Iris pigment epithelial cell (primary cell): ENCODE results near the gene LDLRAD1.
A peak's percentile ranks its signal among the peaks of the same experiment; 100 is the strongest.
"Not testable (repeated sequence)": the region's sequence is repeated elsewhere in the genome, so short reads cannot be mapped to it uniquely, and the experiment has no call there.

Source experiments
- DNase-seq: peaks from one replicate; pipeline ENCODE4 v3.0.0-alpha.2; 2011; ENCODE audit warnings: low read depth

Gene LDLRAD1

DNA sequence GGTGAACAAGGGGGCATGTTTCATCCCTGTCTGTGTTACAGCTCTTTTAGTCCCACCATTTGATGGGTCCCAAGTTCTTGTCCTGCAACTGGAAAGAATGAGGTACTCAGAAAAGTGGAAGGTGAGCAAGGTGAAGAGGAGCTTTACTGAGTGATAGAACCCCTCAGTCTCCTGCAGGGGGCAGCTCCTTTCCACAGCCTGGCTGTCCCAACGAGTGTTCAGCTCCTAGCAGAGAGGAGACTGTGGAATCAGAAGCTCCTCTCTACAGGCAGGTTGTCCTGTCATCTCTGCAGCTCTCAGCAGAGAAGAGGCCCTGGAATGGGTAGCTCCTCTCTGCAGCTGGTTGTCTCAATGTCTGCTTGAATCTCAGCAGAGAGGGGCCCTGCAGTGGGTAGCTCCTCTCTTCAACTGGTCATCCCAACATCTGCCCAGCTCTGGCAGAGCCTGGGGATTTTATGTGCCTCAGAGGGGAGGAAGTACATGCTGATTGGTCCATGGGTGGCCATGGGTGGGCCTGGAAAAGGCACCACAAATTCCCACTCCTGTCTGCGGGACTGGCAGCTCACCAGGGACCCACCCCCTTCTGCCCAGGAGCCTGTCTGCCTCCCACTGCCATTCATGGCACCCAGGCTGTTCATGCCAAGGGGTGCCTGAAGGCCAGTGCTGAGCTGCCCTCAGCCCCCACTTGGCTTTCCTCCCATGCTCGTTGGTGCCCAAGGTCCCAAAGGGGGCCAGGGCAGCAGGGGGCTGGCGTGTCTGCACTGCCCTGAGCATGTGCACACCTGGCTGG is 25.7 kb downstream of the LDLRAD1 start:
- DNase-seq = no peak

DNA sequence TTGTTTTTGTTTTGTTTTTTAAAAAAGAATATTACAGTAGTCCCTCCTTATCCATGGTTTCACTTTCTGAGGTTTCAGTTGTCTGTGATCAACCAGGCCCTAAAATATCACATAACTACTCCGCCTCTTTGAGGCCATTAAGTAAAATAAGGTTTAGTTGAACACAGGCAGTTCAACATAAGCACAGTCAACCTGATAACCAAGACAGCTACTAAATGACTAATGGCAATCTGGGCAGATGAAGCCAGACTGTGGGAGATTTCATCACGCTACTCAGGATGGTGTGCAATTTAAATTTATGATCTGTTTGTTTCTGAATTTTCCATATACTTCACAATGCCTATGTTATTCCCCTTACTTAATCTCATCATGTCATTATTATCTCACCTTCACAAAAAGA is 30.1 kb downstream of the LDLRAD1 start:
- DNase-seq = peak; percentile 69

DNA sequence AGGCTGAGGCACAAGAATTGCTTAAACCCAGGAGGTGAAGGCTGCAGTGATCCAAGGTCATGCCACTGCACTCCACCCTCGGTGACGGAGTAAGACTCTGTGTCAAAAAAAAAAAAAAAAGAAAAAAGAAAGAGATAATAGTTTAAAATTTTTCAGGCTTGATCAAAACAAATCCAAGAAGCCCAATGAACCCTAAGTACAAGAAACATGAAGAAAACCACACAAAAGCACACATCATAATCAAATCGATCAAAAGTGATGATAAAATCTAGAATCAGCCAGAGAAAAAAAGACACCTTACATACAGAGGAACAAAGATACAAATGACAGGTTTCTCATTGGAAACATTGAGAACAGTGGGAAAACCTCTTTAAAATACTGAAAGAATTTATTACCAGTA is 31.5 kb downstream of the LDLRAD1 start:
- no peak for DNase-seq

DNA sequence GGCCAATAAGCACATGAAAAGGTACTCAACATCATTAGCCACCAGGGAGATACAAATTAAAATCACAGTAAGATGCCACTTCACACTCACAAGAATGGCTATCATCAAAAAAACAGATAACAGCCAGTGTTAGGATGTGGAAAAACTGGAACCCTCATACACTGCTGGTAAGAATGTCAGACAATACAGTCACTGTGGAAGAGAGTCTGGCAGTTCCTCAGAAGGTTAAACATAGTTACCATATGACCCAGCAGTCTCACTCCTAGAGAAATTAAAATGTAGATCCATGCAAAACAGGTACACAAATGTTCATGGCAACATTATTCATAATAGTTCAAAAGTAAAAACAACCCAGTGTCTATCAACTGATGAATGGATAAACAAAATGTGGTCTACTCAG is 33.3 kb downstream of the LDLRAD1 start:
- no peak for DNase-seq

DNA sequence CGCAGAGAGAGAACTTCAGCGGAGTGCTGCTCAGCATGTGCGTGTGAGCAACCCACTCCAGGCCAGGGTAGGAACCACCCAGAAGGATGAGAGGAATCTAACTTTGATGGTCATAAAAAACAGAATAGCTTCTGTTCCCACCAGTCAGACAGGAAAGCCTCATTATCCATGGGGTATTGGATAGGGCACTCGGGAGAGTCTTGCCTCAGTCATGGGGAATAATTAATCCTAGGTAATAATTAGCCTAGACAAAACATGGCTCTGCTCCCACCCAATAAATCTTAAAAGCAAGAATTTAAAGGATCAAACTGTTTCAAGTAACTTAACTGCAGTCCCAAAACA is 35.3 kb downstream of the LDLRAD1 start:
- DNase-seq = no peak

DNA sequence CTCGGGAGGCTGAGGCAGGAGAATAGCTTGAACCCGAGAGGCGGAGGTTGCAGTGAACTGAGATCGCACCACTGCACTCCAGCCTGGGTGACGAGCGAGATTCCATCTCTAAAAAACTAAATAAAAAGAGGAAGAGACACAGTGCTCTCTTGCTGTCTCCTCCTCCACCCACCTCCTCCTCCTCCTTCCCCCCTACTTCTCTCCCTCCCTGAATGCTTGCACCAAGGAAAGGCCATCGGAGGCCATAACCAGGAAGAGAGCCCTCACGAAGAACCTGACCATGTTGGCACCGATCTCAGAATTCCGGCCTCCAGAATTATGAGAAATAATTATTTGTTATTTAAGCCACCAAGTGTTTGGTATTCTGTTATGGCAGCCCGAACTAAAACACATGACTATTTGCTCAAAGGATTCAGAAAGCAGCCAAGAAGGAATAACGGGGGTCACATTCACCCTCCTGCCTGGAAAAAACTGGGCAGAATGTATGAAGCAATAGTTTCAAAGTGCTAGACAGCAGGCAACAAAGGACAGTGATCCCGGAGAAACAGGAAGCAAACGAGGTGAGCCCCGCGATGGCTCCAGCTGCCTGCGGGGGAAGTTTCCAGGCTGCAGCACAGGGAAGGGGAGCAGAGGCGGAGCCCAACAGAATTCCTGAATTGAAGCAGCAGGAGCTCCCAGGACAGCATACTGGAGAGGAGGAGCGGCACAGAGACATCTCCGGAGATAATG is 35.8 kb downstream of the LDLRAD1 start:
- peak; percentile 41 for DNase-seq

DNA sequence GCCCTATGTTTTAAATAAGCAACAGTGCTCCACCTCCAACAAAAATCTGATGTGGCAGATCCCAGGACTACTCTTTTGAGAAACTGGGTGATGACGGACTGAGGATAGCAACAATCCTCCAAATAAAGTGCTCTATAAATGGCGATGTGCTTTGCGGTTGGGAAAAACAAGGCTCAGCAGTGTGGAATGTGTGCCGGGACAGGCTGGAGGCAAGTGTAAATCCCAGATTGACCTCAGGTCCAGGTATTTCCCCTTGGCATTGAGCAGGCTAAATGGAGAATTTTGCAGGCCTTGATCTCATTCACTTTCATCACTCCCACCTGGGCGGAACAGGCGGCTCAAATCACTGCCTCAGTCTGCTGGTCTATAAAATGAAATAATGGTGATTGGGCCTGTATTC is 36.8 kb downstream of the LDLRAD1 start:
- DNase-seq = no peak

DNA sequence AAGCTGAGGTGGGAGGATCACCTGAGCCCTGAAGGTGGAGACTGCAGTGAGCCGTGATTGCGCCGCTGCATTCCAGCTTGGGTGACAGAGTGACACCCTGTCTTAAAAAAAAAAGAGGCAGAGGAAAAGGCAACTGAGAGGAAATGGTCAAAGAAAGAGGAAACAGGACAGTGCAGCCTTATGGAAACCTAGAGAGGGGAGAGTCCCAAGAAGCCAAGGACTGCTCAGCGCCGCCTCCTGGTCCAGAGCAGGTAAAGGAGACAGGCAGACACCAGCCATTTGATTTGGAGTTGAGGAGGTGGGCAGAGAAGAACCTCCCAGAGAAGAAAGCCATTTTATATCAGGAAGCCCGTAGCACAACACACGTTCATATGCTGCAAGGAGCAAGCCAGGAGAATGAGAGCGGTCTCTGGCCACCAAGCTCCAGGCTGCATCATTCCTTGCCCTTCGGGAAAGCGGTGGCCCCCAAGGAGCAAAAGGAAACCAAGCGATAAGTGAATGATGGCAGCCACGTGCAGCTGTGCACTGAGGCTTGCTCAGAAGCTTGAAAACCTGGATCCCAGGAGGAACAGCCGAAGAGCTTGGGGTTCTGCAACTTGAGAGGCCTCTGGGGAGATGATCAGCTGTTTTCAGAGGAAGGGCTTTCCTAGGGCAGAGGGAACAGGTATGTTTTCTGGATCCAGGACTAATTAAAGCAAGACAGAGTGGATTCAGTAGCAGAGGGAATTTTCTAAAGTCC is 38.1 kb downstream of the LDLRAD1 start:
- DNase-seq = no peak

DNA sequence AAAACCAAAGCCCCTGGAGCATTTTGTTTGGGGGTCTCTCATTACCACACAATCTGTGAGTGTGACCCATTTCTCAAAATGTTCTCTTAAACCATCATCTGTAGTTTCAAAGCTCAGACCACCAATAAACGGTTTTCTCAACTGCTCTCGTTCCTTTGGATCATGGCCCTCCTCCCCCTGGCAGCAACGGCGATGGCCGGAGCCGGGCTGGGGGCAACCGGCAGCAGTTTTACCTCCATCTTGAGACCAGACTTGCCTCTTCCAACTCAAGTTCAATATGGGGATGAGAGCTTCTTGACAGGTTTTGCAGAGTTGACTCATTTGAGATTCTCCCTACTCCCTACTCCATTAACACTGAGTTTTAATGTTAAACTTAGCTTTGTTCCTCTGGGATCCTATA is 42.1 kb downstream of the LDLRAD1 start:
- no peak for DNase-seq

DNA sequence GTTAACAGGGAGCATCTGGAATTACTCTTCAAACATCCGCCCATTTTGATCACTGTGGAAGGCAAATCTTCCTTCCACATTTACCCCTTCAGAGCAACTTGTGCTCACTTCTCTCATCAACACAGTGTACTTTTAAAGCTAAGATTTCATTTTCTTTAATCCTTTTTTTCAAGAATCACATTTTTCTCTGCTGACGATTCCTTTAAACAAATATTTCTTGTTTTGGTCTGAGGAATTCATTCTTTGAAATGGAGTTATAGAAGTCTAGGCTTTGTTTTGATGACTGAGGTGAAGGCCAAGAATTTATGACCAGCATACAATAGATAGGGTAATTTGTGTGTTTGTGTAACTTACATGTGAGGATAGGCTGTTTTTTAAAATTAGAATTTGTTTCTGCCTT is 46.3 kb downstream of the LDLRAD1 start:
- peak; percentile 87 for DNase-seq

DNA sequence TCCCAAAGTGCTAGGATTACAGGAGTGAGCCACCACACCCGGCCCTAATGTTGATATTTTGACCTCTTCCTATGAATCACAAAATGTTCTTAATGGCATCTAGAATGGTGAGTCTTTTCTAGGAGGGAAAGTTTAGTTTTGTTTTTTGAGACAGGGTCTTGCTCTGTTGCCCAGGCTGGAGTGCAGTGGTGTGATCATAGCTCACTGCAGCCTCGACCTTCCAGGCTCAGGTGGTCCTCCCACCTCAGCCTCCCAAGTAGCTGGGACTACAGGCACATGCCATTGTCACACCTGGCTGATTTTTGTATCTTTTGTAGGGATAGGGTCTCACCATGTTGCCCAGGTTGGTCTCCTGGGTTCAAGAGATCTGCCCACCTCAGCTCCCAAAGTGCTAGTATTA is 48.7 kb downstream of the LDLRAD1 start:
- not testable (repeated sequence) for DNase-seq

DNA sequence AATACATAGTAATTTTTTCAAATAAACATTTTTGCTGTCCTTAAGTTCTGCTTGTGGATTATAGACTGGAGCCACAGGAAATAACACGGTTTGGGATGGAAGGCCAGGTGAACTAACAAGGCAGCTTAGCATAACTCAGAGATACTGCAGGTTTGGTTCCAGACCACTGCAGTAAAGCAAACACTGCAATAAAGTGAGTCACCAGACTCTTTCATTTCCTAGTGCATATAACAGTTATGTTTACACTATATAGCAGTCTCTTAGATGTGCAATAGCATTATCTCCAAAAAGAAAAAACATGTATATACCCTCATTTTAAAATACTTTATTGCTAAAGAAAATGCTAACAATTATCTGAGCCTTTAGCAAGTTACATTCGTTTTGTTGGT is 49.9 kb downstream of the LDLRAD1 start:
- DNase-seq = peak; percentile 71

DNA sequence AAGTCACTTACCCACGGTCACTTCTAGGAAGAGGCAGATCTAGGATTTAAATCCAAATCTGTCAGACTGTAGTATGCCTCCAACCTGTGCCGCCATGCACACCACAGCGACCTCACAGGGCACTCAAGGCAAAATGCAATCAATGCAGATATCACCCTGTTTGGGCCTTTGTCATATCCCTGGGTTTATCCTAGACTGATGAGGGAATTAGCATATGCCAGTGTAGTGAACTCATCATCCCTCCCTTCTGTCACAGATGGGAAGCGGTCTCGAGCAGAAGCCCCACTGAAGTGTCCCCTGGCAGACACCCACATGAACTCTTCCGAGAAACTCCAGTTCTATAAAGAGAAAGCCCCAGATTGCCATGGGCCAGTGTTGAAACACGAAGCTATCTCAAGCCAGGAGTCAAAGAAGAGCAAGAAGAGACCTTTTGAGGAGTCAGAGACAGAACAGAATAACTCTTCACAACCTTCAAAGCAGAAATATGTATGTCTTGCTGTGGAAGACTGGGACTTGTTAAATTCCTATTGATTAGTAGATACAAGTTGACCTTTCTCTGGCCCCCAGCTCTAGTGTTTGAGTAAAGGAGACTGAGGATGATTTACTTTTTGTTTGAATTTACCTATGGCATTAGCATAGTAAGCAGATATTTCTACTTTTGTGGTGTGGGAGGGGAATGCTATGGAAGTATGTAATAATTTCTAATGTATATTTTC is 50.4 kb downstream of the LDLRAD1 start:
- no peak for DNase-seq

DNA sequence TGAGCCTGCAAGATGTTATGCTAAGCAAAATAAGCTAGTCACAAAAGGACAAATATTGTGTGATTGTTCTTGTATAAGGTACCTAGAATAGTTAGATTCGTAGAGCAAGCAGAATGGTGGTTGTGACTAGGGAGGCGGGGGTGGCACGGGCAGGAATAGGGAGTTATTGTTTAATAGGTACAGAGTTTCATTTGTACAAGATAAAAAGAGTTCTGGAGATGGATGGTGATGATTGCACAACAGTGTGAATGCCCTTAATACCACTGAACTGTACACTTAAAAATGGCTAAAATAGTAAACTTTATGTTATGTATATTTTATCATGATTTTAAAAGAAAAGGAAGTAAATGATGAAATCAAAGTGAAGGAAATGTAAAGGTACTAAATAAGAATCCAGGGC is 51.2 kb downstream of the LDLRAD1 start:
- no peak for DNase-seq

DNA sequence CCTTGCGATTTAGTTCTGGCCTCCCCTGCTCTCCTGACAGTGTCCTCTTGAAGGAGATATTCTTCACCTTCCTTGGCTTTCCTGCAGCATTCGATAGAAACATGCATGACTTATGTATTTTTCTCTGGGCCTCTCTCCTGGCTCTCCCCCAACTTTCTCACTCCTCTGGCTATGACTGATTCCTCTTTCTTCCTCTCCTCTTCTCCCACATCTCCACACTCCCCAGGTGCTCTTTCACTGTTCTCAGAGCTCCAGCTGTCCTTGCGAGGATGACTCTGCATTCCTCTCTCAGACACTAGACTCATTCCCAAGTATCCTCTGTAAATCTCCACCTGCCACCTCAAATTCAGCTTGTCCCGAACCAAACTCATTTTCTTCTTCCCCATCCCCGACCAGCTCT is 53.9 kb downstream of the LDLRAD1 start:
- peak; percentile 44 for DNase-seq

DNA sequence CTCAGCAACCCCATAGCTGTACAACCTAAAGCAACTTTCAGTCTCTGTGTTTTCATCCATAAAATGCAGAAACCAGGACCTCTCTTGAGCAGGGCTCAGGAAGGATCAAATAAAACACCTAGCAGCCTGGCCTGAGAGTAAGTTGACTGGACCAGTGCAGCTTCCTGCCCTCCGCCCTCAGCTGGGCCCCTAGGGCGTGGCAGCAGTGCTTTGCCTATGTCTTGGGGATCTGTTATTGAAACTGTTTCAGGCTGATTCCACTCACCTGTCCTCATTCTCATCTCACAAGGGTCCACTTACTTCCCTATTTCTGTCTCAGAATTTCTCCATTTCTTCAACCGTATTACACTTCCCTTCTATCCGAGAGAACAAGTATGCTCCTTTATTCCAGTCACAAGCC is 54.5 kb downstream of the LDLRAD1 start:
- no peak for DNase-seq

DNA sequence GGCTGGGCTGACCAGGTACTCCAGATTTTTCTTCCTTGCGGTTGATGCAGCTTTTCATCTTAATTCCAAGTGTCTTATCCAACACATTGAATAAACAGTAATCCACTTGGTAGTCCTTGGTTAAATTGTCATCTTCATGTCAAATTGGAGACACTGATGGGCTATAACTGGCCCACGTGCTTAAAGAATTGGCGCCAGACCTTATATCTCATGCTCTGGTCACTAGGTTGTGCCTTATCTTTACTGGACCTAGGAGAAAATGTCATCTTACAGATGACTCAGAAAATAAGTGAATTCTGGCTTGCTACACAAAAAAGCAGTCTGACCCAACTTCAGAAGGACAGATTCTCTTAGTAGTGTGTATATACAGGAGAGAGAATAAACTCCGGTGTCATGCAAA is 55.6 kb downstream of the LDLRAD1 start:
- no peak for DNase-seq

DNA sequence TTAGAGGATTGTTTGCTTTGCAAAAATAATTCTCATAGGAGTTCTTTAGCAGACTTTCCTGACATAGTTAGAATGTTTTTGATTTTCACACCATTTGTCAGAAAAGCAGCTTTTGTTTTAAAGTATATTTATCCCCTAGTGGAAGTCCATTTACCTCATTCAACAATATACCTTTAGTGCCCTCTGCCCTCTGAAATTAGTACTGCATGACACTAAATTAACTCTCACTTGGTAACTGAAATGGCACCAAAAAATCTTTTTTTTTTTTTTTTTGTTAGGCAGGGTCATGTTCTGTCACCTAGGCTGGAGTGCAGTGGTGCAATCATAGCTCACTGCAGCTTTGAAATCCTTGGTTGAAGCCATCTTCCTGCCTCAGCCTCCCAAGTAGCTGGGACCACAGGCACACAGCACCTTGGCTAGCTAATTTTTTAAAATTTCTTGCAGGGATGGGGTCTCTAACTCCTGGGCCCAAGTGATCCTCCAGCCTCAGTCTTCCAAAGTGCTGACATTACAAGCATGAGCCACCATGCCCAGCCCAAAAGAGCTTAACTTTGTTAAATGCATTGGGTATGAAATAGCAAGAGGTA is 58.2 kb downstream of the LDLRAD1 start:
- no peak for DNase-seq
